Astrocyte of the spinal cord (primary cell): ENCODE measurements around the gene PLD6.

ENCODE experiments used
- DNase-seq: peaks from one replicate; pipeline ENCODE4 v3.0.0; 2011; ENCODE audit warnings: low read depth, low spot score
- H3K4me3 ChIP-seq: 2 replicates; pipeline ENCODE4 v1.5.1; 2011; ENCODE audit warnings: low read depth, mild to moderate bottlenecking, low read length, moderate library complexity
- CTCF ChIP-seq: IDR thresholded peaks from 2 replicates; pipeline ENCODE4 v1.5.1; 2012; ENCODE audit warnings: low read depth, mild to moderate bottlenecking, low read length, inconsistent platforms
- in situ Hi-C: cut with HindIII; loops from 2 replicates; pipeline ENCODE4 v1.10.0; 2017; ENCODE audit warnings: low sequenced_read_pairs

PLD6 gene

GRCh38 chr17:17232303-17232621 is 26.1 kb upstream of the PLD6 start:
- no peak overlapping the region for H3K4me3 ChIP-seq
- no peak for DNase-seq
- in situ Hi-C loops, result no loop called here
- no peak for TF ChIP-seq CTCF

- no peak overlapping the region for H3K4me3 ChIP-seq
- in situ Hi-C loops, result no loop called here
- no peak for TF ChIP-seq CTCF
- DNase-seq, result no peak
These were observed 25.6 kb upstream of the PLD6 start for GRCh38 chr17:17231621-17232302.

- in situ Hi-C loops, result no loop called here
- no peak for TF ChIP-seq CTCF
- no peak for DNase-seq
These were observed 23.6 kb upstream of the PLD6 start for GRCh38 chr17:17229416-17230384.

GRCh38 chr17:17228521-17229279 is 22.6 kb upstream of the PLD6 start:
- in situ Hi-C loops, result no loop called here
- no peak overlapping the region for H3K4me3 ChIP-seq
- no peak for TF ChIP-seq CTCF
- no peak for DNase-seq

More at GRCh38 chr17:17229416-17230384, 23.6 kb upstream of the PLD6 start:
- H3K4me3 ChIP-seq, result no peak overlapping the region

GRCh38 chr17:17227608-17228520 is 21.7 kb upstream of the PLD6 start:
- no peak for DNase-seq
- TF ChIP-seq CTCF, result no peak
- H3K4me3 ChIP-seq, result no peak overlapping the region
- in situ Hi-C loops, result no loop called here
